ENCODE results near the gene DHX38. TPM values are rescaled to one million over a fixed set of nuclear protein-coding genes. Genes with fewer than 3 reads are reported as not detected.

DHX38 gene
- total and polyA plus RNA-seq, 2 of the 13 experiments (the other 11 are each of a cell fraction or from before 2014, with no cell fraction given) = 54.4 to 85.9 TPM

DNA sequence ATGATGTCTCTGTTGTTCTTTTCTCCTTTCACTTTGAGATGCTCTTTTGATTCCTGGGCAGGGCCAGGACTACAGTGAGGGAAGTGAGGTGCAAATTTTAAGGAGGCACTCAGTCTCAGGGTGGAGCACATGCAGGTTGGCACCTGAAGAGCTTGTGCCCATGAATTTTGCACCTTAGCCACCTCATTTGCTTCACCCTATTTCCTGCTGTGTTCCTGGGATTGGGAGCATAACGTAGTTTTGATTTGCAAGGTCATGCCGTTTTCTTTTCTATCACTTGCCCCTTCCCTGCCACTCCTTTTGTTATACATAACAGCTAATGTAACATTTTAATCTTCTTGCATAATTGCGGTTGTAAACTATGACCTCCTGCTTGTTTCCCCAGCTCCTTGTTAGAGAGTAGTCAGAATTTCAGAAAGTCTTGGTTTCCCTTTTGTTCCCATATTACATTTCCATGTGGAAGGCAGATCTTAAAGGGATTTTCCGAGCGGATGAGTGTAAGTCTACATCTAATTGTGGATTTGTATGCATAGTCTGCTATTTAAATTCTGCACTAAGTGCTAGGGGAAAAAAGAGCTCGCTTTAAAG, 68.6 kb downstream of the DHX38 start:
- Histone ChIP-seq H4K20me1 (ENCODE audit: insufficient read depth, low read length) (no peaks in the 10 kb centered on the region), H3K79me2 (ENCODE audit: insufficient read depth, low read length) (no peaks in the 10 kb centered on the region), H3K36me3 (replicated peaks in 1 of 2; ENCODE audit: control insufficient read depth in 1 of 2, insufficient read depth in 2 of 2, low read length in 2 of 2) (no peaks in the 10 kb centered on the region), H3K4me3 (replicated peaks in 1 of 3; ENCODE audit: insufficient read depth in 1 of 3, low read depth in 2 of 3, low read length in 3 of 3) (no peak overlapping the region), H3K27ac (ENCODE audit: extremely low read length, insufficient read depth, low read length) (no peak overlapping the region), H3K9ac (ENCODE audit: insufficient read depth, low read depth, low read length) (no peak overlapping the region), H3K4me1 (ENCODE audit: insufficient read depth, low read length) (peaks cover 7% of the 10 kb centered on the region), H3K27me3 (ENCODE audit: control insufficient read depth in 1 of 2, insufficient read depth in 2 of 2, low read length in 2 of 2) (no peaks in the 10 kb centered on the region), H3K4me2 (ENCODE audit: low read depth, low read length) (no peak overlapping the region), H2AFZ (ENCODE audit: low read length) (no peak overlapping the region), H3K9me3 (ENCODE audit: low read length) (no peaks in the 10 kb centered on the region)
- no peak for FAIRE-seq
- intact Hi-C loops (cut with micrococcal nuclease; ENCODE audit: unreplicated experiment) (no loop called here), in situ Hi-C loops (cut with HindIII; ENCODE audit: extremely low pct_ligation_motif_present, low pct_unique_long_range_greater_than_20kb) (no loop called here)
- no peak for ATAC-seq
- BruUV-seq (replicated peaks) = no TSS peak
- no peak for DNase-seq (ENCODE audit: low spot score)
- whole genome bisulfite sequencing (ENCODE audit: low lambda C conversion rate) = 93% methylated on average over 6 of the region's 6 CpGs
- POLR2A ChIA-PET = no interaction called here
- CTCF ChIA-PET (ENCODE audit: low intra/inter-chr PET ratio, low total read pairs) = no interaction called here
- TF ChIP-seq ZNF34 (CRISPR knock-in tag; IDR thresholded peaks at IDR 0.05; ENCODE audit: borderline replicate concordance) = no peak
- TF ChIP-seq, protein P1, sequence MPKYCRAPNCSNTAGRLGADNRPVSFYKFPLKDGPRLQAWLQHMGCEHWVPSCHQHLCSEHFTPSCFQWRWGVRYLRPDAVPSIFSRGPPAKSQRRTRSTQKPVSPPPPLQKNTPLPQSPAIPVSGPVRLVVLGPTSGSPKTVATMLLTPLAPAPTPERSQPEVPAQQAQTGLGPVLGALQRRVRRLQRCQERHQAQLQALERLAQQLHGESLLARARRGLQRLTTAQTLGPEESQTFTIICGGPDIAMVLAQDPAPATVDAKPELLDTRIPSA (CRISPR knock-in tag; IDR thresholded peaks at IDR 0.05; ENCODE audit: borderline replicate concordance) = no peak
- TF ChIP-seq PHF5A (CRISPR knock-in tag; IDR thresholded peaks at IDR 0.05; ENCODE audit: low read depth, unreplicated experiment) = no peak
- TF ChIP-seq, protein P2, sequence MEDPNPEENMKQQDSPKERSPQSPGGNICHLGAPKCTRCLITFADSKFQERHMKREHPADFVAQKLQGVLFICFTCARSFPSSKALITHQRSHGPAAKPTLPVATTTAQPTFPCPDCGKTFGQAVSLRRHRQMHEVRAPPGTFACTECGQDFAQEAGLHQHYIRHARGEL (CRISPR knock-in tag; IDR thresholded peaks at IDR 0.05) = no peak
- TF ChIP-seq ZNF839 (CRISPR knock-in tag; IDR thresholded peaks at IDR 0.05; ENCODE audit: borderline replicate concordance) = no peak
- TF ChIP-seq RFXANK (CRISPR knock-in tag; IDR thresholded peaks at IDR 0.05) = no peak
- no peak for TF ChIP-seq ATAD3A (CRISPR knock-in tag; IDR thresholded peaks at IDR 0.05)
- no peak for TF ChIP-seq ZNF138 (CRISPR knock-in tag; IDR thresholded peaks at IDR 0.05; ENCODE audit: low read depth)
- no peak for TF ChIP-seq CREM (IDR thresholded peaks at IDR 0.05)
- TF ChIP-seq CREM (CRISPR knock-in tag; IDR thresholded peaks at IDR 0.05) = no peak
- TF ChIP-seq, protein P3, sequence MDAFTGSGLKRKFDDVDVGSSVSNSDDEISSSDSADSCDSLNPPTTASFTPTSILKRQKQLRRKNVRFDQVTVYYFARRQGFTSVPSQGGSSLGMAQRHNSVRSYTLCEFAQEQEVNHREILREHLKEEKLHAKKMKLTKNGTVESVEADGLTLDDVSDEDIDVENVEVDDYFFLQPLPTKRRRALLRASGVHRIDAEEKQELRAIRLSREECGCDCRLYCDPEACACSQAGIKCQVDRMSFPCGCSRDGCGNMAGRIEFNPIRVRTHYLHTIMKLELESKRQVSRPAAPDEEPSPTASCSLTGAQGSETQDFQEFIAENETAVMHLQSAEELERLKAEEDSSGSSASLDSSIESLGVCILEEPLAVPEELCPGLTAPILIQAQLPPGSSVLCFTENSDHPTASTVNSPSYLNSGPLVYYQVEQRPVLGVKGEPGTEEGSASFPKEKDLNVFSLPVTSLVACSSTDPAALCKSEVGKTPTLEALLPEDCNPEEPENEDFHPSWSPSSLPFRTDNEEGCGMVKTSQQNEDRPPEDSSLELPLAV (CRISPR knock-in tag; conservative IDR thresholded peaks at IDR 0.05; ENCODE audit: low read depth) = no peak
- no peak for TF ChIP-seq SMAD3 (CRISPR knock-in tag; IDR thresholded peaks at IDR 0.05)
- no peak for TF ChIP-seq NR3C1 (CRISPR knock-in tag; IDR thresholded peaks at IDR 0.05)
- TF ChIP-seq, protein P4, sequence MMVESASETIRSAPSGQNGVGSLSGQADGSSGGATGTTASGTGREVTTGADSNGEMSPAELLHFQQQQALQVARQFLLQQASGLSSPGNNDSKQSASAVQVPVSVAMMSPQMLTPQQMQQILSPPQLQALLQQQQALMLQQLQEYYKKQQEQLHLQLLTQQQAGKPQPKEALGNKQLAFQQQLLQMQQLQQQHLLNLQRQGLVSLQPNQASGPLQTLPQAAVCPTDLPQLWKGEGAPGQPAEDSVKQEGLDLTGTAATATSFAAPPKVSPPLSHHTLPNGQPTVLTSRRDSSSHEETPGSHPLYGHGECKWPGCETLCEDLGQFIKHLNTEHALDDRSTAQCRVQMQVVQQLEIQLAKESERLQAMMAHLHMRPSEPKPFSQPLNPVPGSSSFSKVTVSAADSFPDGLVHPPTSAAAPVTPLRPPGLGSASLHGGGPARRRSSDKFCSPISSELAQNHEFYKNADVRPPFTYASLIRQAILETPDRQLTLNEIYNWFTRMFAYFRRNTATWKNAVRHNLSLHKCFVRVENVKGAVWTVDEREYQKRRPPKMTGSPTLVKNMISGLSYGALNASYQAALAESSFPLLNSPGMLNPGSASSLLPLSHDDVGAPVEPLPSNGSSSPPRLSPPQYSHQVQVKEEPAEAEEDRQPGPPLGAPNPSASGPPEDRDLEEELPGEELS (CRISPR knock-in tag; IDR thresholded peaks at IDR 0.05) = no peak
- TF ChIP-seq ATF7 (IDR thresholded peaks at IDR 0.05) = no peak
- no peak for TF ChIP-seq ATF7 (CRISPR knock-in tag; IDR thresholded peaks at IDR 0.05)
- no peak for TF ChIP-seq ZNF24 (IDR thresholded peaks at IDR 0.05)
- TF ChIP-seq, protein P5, sequence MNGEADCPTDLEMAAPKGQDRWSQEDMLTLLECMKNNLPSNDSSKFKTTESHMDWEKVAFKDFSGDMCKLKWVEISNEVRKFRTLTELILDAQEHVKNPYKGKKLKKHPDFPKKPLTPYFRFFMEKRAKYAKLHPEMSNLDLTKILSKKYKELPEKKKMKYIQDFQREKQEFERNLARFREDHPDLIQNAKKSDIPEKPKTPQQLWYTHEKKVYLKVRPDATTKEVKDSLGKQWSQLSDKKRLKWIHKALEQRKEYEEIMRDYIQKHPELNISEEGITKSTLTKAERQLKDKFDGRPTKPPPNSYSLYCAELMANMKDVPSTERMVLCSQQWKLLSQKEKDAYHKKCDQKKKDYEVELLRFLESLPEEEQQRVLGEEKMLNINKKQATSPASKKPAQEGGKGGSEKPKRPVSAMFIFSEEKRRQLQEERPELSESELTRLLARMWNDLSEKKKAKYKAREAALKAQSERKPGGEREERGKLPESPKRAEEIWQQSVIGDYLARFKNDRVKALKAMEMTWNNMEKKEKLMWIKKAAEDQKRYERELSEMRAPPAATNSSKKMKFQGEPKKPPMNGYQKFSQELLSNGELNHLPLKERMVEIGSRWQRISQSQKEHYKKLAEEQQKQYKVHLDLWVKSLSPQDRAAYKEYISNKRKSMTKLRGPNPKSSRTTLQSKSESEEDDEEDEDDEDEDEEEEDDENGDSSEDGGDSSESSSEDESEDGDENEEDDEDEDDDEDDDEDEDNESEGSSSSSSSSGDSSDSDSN (CRISPR knock-in tag; IDR thresholded peaks at IDR 0.05) = no peak
